GM21529 (cell line): ENCODE results near the gene PRIMA1.

Experiments
- ATAC-seq: cut with Tn5 transposase; IDR thresholded peaks from one replicate; pipeline ENCODE4 v1.9.1; 2021; ENCODE audit not compliant: unreplicated experiment

The PRIMA1 gene

GRCh38 chr14:93788293-93788542 lies at the start of gene PRIMA1:
PRIMA1 (minus strand) TSS chr14:93788485; CDS start chr14:93787718, 767 bp downstream.
- no peak for ATAC-seq

GRCh38 chr14:93834699-93835371 lies 46.5 kb upstream of the PRIMA1 start:
- no peak for ATAC-seq

- no peak for ATAC-seq
Measured at GRCh38 chr14:93832665-93833064, 44.4 kb upstream of the PRIMA1 start.

- ATAC-seq: no peak
Measured at GRCh38 chr14:93832081-93832480, 43.8 kb upstream of the PRIMA1 start.

GRCh38 chr14:93830753-93831461 lies 42.6 kb upstream of the PRIMA1 start:
- ATAC-seq: no peak

GRCh38 chr14:93829839-93830481 lies 41.7 kb upstream of the PRIMA1 start:
- ATAC-seq: no peak

- no peak for ATAC-seq
Measured at GRCh38 chr14:93825235-93825553, 36.9 kb upstream of the PRIMA1 start.

GRCh38 chr14:93824518-93825234 lies 36.4 kb upstream of the PRIMA1 start:
- no peak for ATAC-seq

- ATAC-seq: no peak
Measured at GRCh38 chr14:93824076-93824475, 35.8 kb upstream of the PRIMA1 start.

- no peak for ATAC-seq
Measured at GRCh38 chr14:93821051-93821450, 32.8 kb upstream of the PRIMA1 start.

GRCh38 chr14:93818857-93819256 lies 30.6 kb upstream of the PRIMA1 start:
- ATAC-seq: no peak

- ATAC-seq: no peak
Measured at GRCh38 chr14:93811676-93812075, 23.4 kb upstream of the PRIMA1 start.

- no peak for ATAC-seq
Measured at GRCh38 chr14:93811020-93811419, 22.7 kb upstream of the PRIMA1 start.

- peak; percentile 87 for ATAC-seq
Measured at GRCh38 chr14:93809491-93810420, 21.5 kb upstream of the PRIMA1 start.

GRCh38 chr14:93804654-93805053 lies 16.4 kb upstream of the PRIMA1 start:
- ATAC-seq: no peak

- no peak for ATAC-seq
Measured at GRCh38 chr14:93803408-93804318, 15.4 kb upstream of the PRIMA1 start.

- no peak for ATAC-seq
Measured at GRCh38 chr14:93799989-93800921, 12.0 kb upstream of the PRIMA1 start.

- ATAC-seq: no peak
Measured at GRCh38 chr14:93799617-93799988, 11.3 kb upstream of the PRIMA1 start.

- ATAC-seq: no peak
Measured at GRCh38 chr14:93797536-93797935, 9.3 kb upstream of the PRIMA1 start.
